Body of pancreas (tissue), 4 donors: Measurements from ENCODE around the gene PROZ.

Experiments
- POLR2A ChIP-seq, 3 donors: fragments of 450-650 bp; IDR thresholded peaks; one replicate each; pipeline ENCODE4 v1.6.1; 2016; ENCODE audit warnings: antibody characterized with exemption in 3 of 3, mild to moderate bottlenecking in 2 of 3
- TF ChIP-seq, protein P1 (sequence below), 7 experiments: fragments of 450-650 bp in 4 of 7; fragments of 200-600 bp in 3 of 7; sonication (generic) in 3 of 7; IDR thresholded peaks; one replicate each; pipeline ENCODE4 v1.5.1; 2016 to 2019; ENCODE audit warnings: antibody characterized with exemption in 7 of 7

GRCh38 chr13:113220877-113221276 lies 62.4 kb downstream of the PROZ start:
- TF ChIP-seq, protein P1, sequence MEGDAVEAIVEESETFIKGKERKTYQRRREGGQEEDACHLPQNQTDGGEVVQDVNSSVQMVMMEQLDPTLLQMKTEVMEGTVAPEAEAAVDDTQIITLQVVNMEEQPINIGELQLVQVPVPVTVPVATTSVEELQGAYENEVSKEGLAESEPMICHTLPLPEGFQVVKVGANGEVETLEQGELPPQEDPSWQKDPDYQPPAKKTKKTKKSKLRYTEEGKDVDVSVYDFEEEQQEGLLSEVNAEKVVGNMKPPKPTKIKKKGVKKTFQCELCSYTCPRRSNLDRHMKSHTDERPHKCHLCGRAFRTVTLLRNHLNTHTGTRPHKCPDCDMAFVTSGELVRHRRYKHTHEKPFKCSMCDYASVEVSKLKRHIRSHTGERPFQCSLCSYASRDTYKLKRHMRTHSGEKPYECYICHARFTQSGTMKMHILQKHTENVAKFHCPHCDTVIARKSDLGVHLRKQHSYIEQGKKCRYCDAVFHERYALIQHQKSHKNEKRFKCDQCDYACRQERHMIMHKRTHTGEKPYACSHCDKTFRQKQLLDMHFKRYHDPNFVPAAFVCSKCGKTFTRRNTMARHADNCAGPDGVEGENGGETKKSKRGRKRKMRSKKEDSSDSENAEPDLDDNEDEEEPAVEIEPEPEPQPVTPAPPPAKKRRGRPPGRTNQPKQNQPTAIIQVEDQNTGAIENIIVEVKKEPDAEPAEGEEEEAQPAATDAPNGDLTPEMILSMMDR (IDR thresholded peaks at IDR 0.05): no peak
- no peak for TF ChIP-seq POLR2A (IDR thresholded peaks at IDR 0.05)
